GM12878 (cell line): ENCODE measurements around the gene TM7SF2. TPM values are rescaled to one million over a fixed set of nuclear protein-coding genes. Genes with fewer than 3 reads are reported as not detected.

Experiments
- ATAC-seq: fragments of 200-7000 bp; cut with Tn5 transposase; 3 replicates; pipeline ENCODE4 v1.9.1; 2020; ENCODE audit warnings: mild to moderate bottlenecking, moderate library complexity
- BruUV-seq: library from RNA; stranded (reverse); fragments of 400-500 nt; replicated peaks from 2 replicates; lab custom pipeline; 2021; lab: Mats Ljungman, UMichigan
- CTCF ChIA-PET: fragments of 300-600 bp; sonication (Branson Sonifier 250); formaldehyde crosslinking; extraction: SDS; loops from one replicate; lab custom pipeline; 2021; ENCODE audit warnings: inconsistent platforms; lab: Yijun Ruan, JAX
- POLR2A ChIA-PET: fragments of 350-600 bp; formaldehyde crosslinking; extraction: SDS; loops from one replicate; lab custom pipeline; 2021; ENCODE audit warnings: inconsistent platforms; lab: Charles Lee
- RAD21 ChIA-PET: fragments of 300-600 bp; sonication (Branson Sonifier 250); formaldehyde crosslinking; loops from one replicate; lab custom pipeline; 2023; ENCODE audit warnings: antibody characterized with exemption; ENCODE audit not compliant: unreplicated experiment; lab: Charles Lee
- SMC1A ChIA-PET: fragments of 300-600 bp; sonication (Branson Sonifier 250); formaldehyde crosslinking; loops from one replicate; lab custom pipeline; 2023; ENCODE audit not compliant: unreplicated experiment, uncharacterized antibody; lab: Charles Lee
- DNase-seq: peaks from one replicate; pipeline ENCODE4 v3.0.0-alpha.2; 2011; ENCODE audit warnings: low read depth, low spot score
- FAIRE-seq: peaks from 3 replicates; lab custom pipeline; 2011; peaks lifted over from hg19 to GRCh38; lab: Jason Lieb, UNC
- H2AFZ ChIP-seq: 2 replicates; pipeline ENCODE4 v1.6.0; 2011; ENCODE audit warnings: low read depth, low read length, control low read depth; ENCODE audit not compliant: control insufficient read depth
- H3K27ac ChIP-seq: 2 replicates; pipeline ENCODE4 v1.5.1; 2011; ENCODE audit warnings: control low read depth; ENCODE audit not compliant: control insufficient read depth, insufficient read depth
- H3K27me3 ChIP-seq, 2 experiments: replicated peaks in 1 of 2; 2 replicates each; pipeline versions ENCODE4 v1.6.0 to v1.6.1; 2011; ENCODE audit warnings: low read length in 1 of 2; ENCODE audit not compliant: control insufficient read depth in 2 of 2, insufficient read depth in 2 of 2
- H3K36me3 ChIP-seq, 2 experiments: 2 replicates each; pipeline ENCODE4 v1.5.1; 2011; ENCODE audit warnings: low read length in 1 of 2; ENCODE audit not compliant: control insufficient read depth in 2 of 2, insufficient read depth in 2 of 2
- H3K4me1 ChIP-seq: 2 replicates; pipeline ENCODE4 v1.6.1; 2011; ENCODE audit warnings: mild to moderate bottlenecking, low read length, moderate library complexity, mixed read lengths; ENCODE audit not compliant: control insufficient read depth, insufficient read depth
- H3K4me2 ChIP-seq: 2 replicates; pipeline ENCODE4 v1.6.0; 2011; ENCODE audit warnings: control low read depth; ENCODE audit not compliant: control insufficient read depth, insufficient read depth
- H3K4me3 ChIP-seq: fragments of 200-600 bp; sonication (generic); 2 replicates; pipeline ENCODE4 v1.5.1; 2016
- H3K79me2 ChIP-seq: 2 replicates; pipeline ENCODE4 v1.6.0; 2011; ENCODE audit warnings: low read length; ENCODE audit not compliant: control insufficient read depth, insufficient read depth
- H3K9ac ChIP-seq: 2 replicates; pipeline ENCODE4 v1.8.0; 2011; ENCODE audit warnings: low read length, control low read depth, mixed read lengths; ENCODE audit not compliant: control insufficient read depth, insufficient read depth
- H3K9me3 ChIP-seq: replicated peaks from 3 replicates; pipeline ENCODE4 v1.5.1; 2011; ENCODE audit warnings: mild to moderate bottlenecking, low read length; ENCODE audit not compliant: control insufficient read depth, insufficient read depth
- H4K20me1 ChIP-seq: 2 replicates; pipeline ENCODE4 v1.6.0; 2011; ENCODE audit not compliant: control insufficient read depth, insufficient read depth
- BACH1 ChIP-seq: fragments of 450-650 bp; IDR thresholded peaks from 2 replicates; pipeline ENCODE4 v1.6.1; 2017; ENCODE audit warnings: mild to moderate bottlenecking, borderline replicate concordance
- BCL11A ChIP-seq: IDR thresholded peaks from 2 replicates; pipeline ENCODE4 v1.6.1; 2011; ENCODE audit warnings: low read depth, low read length
- CHD2 ChIP-seq: IDR thresholded peaks from 2 replicates; pipeline ENCODE4 v1.6.1; 2011; ENCODE audit warnings: low read depth, low read length, improper control_type of control experiment, borderline replicate concordance
- EP300 ChIP-seq, 2 experiments: fragments of 150-350 bp in 1 of 2; IDR thresholded peaks; 2 replicates each; pipeline ENCODE4 v1.6.1; 2011 to 2012; ENCODE audit warnings: low read depth in 2 of 2, low read length in 2 of 2, borderline replicate concordance in 1 of 2, improper control_type of control experiment in 1 of 2, inconsistent platforms in 1 of 2; ENCODE audit not compliant: control insufficient read depth in 1 of 2
- ETV6 ChIP-seq, 2 experiments: fragments of 450-650 bp in 1 of 2; IDR thresholded peaks in 1 of 2; conservative IDR thresholded peaks in 1 of 2; 2 replicates each; pipeline ENCODE4 v1.6.1; 2014; ENCODE audit warnings: antibody characterized with exemption in 1 of 2, borderline replicate concordance in 1 of 2, low read depth in 1 of 2, mild to moderate bottlenecking in 1 of 2, moderate library complexity in 1 of 2
- NFYA ChIP-seq: IDR thresholded peaks from 2 replicates; pipeline ENCODE4 v1.6.1; 2011; ENCODE audit warnings: low read depth, mild to moderate bottlenecking, low read length, improper control_type of control experiment, borderline replicate concordance
- SIN3A ChIP-seq: IDR thresholded peaks from 2 replicates; pipeline ENCODE4 v1.6.1; 2012; ENCODE audit warnings: low read depth, low read length, improper control_type of control experiment
- SMAD1 ChIP-seq: fragments of 450-650 bp; IDR thresholded peaks from 2 replicates; pipeline ENCODE4 v1.6.1; 2018; ENCODE audit warnings: mild to moderate bottlenecking, low read depth; ENCODE audit not compliant: partially characterized antibody
- SREBF1 ChIP-seq: IDR thresholded peaks from 2 replicates; pipeline ENCODE4 v1.6.1; 2012; ENCODE audit warnings: mild to moderate bottlenecking, low read length
- ZNF687 ChIP-seq: fragments of 450-650 bp; IDR thresholded peaks from 2 replicates; pipeline ENCODE4 v1.6.1; 2017; ENCODE audit warnings: mild to moderate bottlenecking, moderate library complexity
- WGBS: methylation state at CpG from one replicate; pipeline ENCODE4 v1.1.6; 2016; ENCODE audit warnings: low lambda C conversion rate; ENCODE audit not compliant: insufficient replicate concordance, insufficient coverage; ENCODE audit errors: missing lambda C conversion rate; 5-methylcytosine and 5-hydroxymethylcytosine counted together
- in situ Hi-C: fragments of 300-500 bp; cut with MboI; formaldehyde crosslinking; loops from 9 replicates; pipeline ENCODE4 v1.14.3; 2018; ENCODE audit warnings: mixed read lengths
- intact Hi-C: fragments of 100-400 bp; cut with micrococcal nuclease; formaldehyde crosslinking; loops from one replicate; pipeline ENCODE4 v1.14.2; 2022; ENCODE audit not compliant: unreplicated experiment
- polyA plus RNA-seq, 11 experiments: library from polyadenylated mRNA; depleted of rRNA in 4 of 11; unstranded in 6 of 11; stranded (reverse) in 5 of 11; fragments of >200 nt; fragmentation: Nextera tagmentation in 4 of 11; fragmentation: Illumina TruSeq in 1 of 11; extraction: Ambion mirVana in 4 of 11; extraction: Trizol in 1 of 11; gene quantifications; 1 replicate in 1 of 11; 2 replicates in 10 of 11; pipeline versions ENCODE4 v1.2.1 to v1.2.3, GENCODE V29; 2011 to 2016; ENCODE audit warnings: inconsistent platforms in 2 of 11, missing spikeins in 2 of 11, low read depth in 1 of 11
- total RNA-seq, 4 experiments: library from RNA; depleted of rRNA in 3 of 4; stranded (reverse); fragments of >200 nt in 3 of 4; fragmentation: Illumina TruSeq in 1 of 4; extraction: Trizol in 1 of 4; gene quantifications; 2 replicates each; pipeline versions ENCODE4 v1.2.1 to v1.2.3, GENCODE V29; 2013 to 2021

The TM7SF2 gene
- total and polyA plus RNA-seq, 10 of the 15 experiments (the other 5 are each of a cell fraction or from before 2014, with no cell fraction given): 0.52 to 57.7 (median 20.7) TPM

- WGBS: 98% methylated on average over 3 of the region's 3 CpGs
- no peak for TF ChIP-seq SIN3A
- TF ChIP-seq BACH1: no peak
- no peak for TF ChIP-seq CHD2
- no peak for TF ChIP-seq SREBF1
- no peak for TF ChIP-seq SMAD1
- TF ChIP-seq EP300 (IDR thresholded peaks at IDR 0.05; ENCODE audit: borderline replicate concordance in 1 of 2, control insufficient read depth in 1 of 2, low read depth in 2 of 2, low read length in 2 of 2): no peak
- no peak for TF ChIP-seq BCL11A
- TF ChIP-seq ZNF687: no peak
- TF ChIP-seq ETV6 (conservative IDR thresholded peaks at IDR 0.05 in 1 of 2, IDR thresholded peaks at IDR 0.05 in 1 of 2; ENCODE audit: borderline replicate concordance in 1 of 2, low read depth in 1 of 2): no peak
- no peak for TF ChIP-seq NFYA
- TF ChIP-seq, all 136 proteins: peak for 0
- ChIA-PET CTCF (no interaction called here), SMC1A (no interaction called here), POLR2A (interaction anchor here (1.4 kb wide), 1 partner anchor 21 kb away, joined by 3 read pairs; no protein-coding TSS in a partner anchor), RAD21 (no interaction called here)
- no peaks in the 10 kb centered on the region for H3K36me3 ChIP-seq
- ATAC-seq (no peak), FAIRE-seq (no peak), DNase-seq (no peak)
- H3K9me3 ChIP-seq: no peaks in the 10 kb centered on the region
- intact Hi-C loops (no loop called here), in situ Hi-C loops (no loop called here)
- no peaks in the 10 kb centered on the region for H4K20me1 ChIP-seq
- H3K4me1 ChIP-seq: peaks cover 27% of the 10 kb centered on the region
- H3K9ac ChIP-seq: no peak overlapping the region
- H3K27ac ChIP-seq: no peak overlapping the region
- H3K4me2 ChIP-seq: no peak overlapping the region
- BruUV-seq: no TSS peak
- H3K79me2 ChIP-seq: no peaks in the 10 kb centered on the region
- no peak overlapping the region for H3K4me3 ChIP-seq
- no peaks in the 10 kb centered on the region for H3K27me3 ChIP-seq
- H2AFZ ChIP-seq: no peak overlapping the region
These were observed 44.6 kb downstream of the TM7SF2 start for GRCh38 chr11:65156256-65156655.
